Measurements from ENCODE around the gene NCL. TPM values are rescaled to one million over a fixed set of nuclear protein-coding genes. Genes with fewer than 3 reads are reported as not detected.

The NCL gene
- total and polyA plus RNA-seq, 2 of the 13 experiments (the other 11 are each of a cell fraction or from before 2014, with no cell fraction given), result 105 to 779 TPM

GRCh38 chr2:231462729-231463465 lies 1.4 kb downstream of the NCL start:
- DNase-seq (ENCODE audit: low spot score) (no peak), ATAC-seq (no peak), FAIRE-seq (no peak)
- no peak overlapping the region for H2AFZ ChIP-seq (ENCODE audit: low read length)
- H3K9ac ChIP-seq (ENCODE audit: insufficient read depth, low read depth, low read length), result peak overlapping the region; percentile 99
- peaks cover 57% of the 10 kb centered on the region for H4K20me1 ChIP-seq (ENCODE audit: insufficient read depth, low read length)
- H3K4me3 ChIP-seq (replicated peaks in 1 of 3; ENCODE audit: insufficient read depth in 1 of 3, low read depth in 2 of 3, low read length in 3 of 3), result peak overlapping the region; percentile 72 to 100 (median 87)
- TF ChIP-seq POLR2A (IDR thresholded peaks at IDR 0.05; ENCODE audit: insufficient read depth in 1 of 2, low read depth in 2 of 2, low read length in 2 of 2) (peak in 1 of 2 experiments; percentile 33; a peak in 1 of 4 replicates), MEIS1 (CRISPR knock-in tag; IDR thresholded peaks at IDR 0.05; ENCODE audit: borderline replicate concordance) (no peak), ZNF570 (CRISPR knock-in tag; IDR thresholded peaks at IDR 0.05; ENCODE audit: borderline replicate concordance) (no peak), DNMT1 (CRISPR knock-in tag; IDR thresholded peaks at IDR 0.05) (no peak), RBFOX2 (IDR thresholded peaks at IDR 0.05; ENCODE audit: low read depth, low read length) (peak; percentile 55), HNRNPLL (IDR thresholded peaks at IDR 0.05; ENCODE audit: low read depth, low read length, poor library complexity, severe bottlenecking) (no peak), HIVEP1 (CRISPR knock-in tag; IDR thresholded peaks at IDR 0.05) (no peak), RBM22 (optimal IDR thresholded peaks at IDR 0.05; ENCODE audit: low read length) (peak; percentile 5), HCFC1 (IDR thresholded peaks at IDR 0.05; ENCODE audit: low read depth, low read length) (no peak), ZNF460 (CRISPR knock-in tag; IDR thresholded peaks at IDR 0.05; ENCODE audit: borderline replicate concordance) (no peak), ZNF777 (CRISPR knock-in tag; IDR thresholded peaks at IDR 0.05) (no peak), ZNF740 (CRISPR knock-in tag; IDR thresholded peaks at IDR 0.05) (no peak), HNF1B (CRISPR knock-in tag; IDR thresholded peaks at IDR 0.05) (no peak), YY1 (IDR thresholded peaks at IDR 0.05; ENCODE audit: insufficient read depth, insufficient replicate concordance, low read depth, low read length) (peak; percentile 18), ZNF335 (CRISPR knock-in tag; IDR thresholded peaks at IDR 0.05) (no peak), NBN (conservative IDR thresholded peaks at IDR 0.05) (0 out of 2 replicates have a peak, but pooled peaks have one; percentile 55), PCBP2 (optimal IDR thresholded peaks at IDR 0.05; ENCODE audit: low read depth, low read length, poor library complexity, severe bottlenecking) (no peak), ZNF788 (CRISPR knock-in tag; IDR thresholded peaks at IDR 0.05; ENCODE audit: borderline replicate concordance) (no peak), IKZF4 (CRISPR knock-in tag; IDR thresholded peaks at IDR 0.05; ENCODE audit: borderline replicate concordance, low read depth, not compliant biosample characterization) (no peak), TIGD3 (CRISPR knock-in tag; IDR thresholded peaks at IDR 0.05; ENCODE audit: borderline replicate concordance) (no peak), ZNF766 (CRISPR knock-in tag; IDR thresholded peaks at IDR 0.05; ENCODE audit: borderline replicate concordance) (no peak), KLF11 (CRISPR knock-in tag; IDR thresholded peaks at IDR 0.05) (no peak)
- intact Hi-C loops (cut with micrococcal nuclease; ENCODE audit: unreplicated experiment) (loop anchor here (5.0 kb wide), 2 partner anchors 249 to 411 kb away; no protein-coding TSS in a partner anchor), in situ Hi-C loops (cut with HindIII; ENCODE audit: extremely low pct_ligation_motif_present, low pct_unique_long_range_greater_than_20kb) (no loop called here)
- no TSS peak for BruUV-seq (replicated peaks)
- H3K79me2 ChIP-seq (ENCODE audit: insufficient read depth, low read length), result peaks cover 61% of the 10 kb centered on the region
- H3K36me3 ChIP-seq (replicated peaks in 1 of 2; ENCODE audit: control insufficient read depth in 1 of 2, insufficient read depth in 2 of 2, low read length in 2 of 2), result peaks cover 32 to 53% of the 10 kb centered on the region in 2 experiments
- H3K4me2 ChIP-seq (ENCODE audit: low read depth, low read length), result peak overlapping the region; percentile 88
- no peaks in the 10 kb centered on the region for H3K9me3 ChIP-seq (ENCODE audit: low read length)
- ChIA-PET CTCF (ENCODE audit: low intra/inter-chr PET ratio, low total read pairs) (no interaction called here), POLR2A (interaction anchor here (1.4 to 5.1 kb wide), 8 partner anchors 9 to 412 kb away, joined by 3 to 155 read pairs (median 12); partner anchors contain the start of gene PTMA)
- H3K27me3 ChIP-seq (ENCODE audit: control insufficient read depth in 1 of 2, insufficient read depth in 2 of 2, low read length in 2 of 2), result no peaks in the 10 kb centered on the region; a peak in 1 of 5 replicates
- H3K27ac ChIP-seq (ENCODE audit: extremely low read length, insufficient read depth, low read length), result peak overlapping the region; percentile 99
- H3K4me1 ChIP-seq (ENCODE audit: insufficient read depth, low read length), result peaks cover 66% of the 10 kb centered on the region
- WGBS (ENCODE audit: low lambda C conversion rate), result 9% methylated on average over 4 of the region's 4 CpGs

Data from HepG2 (cell line).